Fibroblast of skin of left biceps (primary cell): ENCODE results near the gene DNAH17.

ENCODE experiments used
- DNase-seq, 2 experiments: peaks; one replicate each; pipeline ENCODE4 v3.0.0-alpha.2; 2013; ENCODE audit warnings: low read depth in 2 of 2

Gene DNAH17

GRCh38 chr17:78544881-78545755 is 32.1 kb downstream of the DNAH17 start:
- DNase-seq: no peak

- no peak for DNase-seq
These were observed 35.5 kb downstream of the DNAH17 start for GRCh38 chr17:78541488-78542206.

GRCh38 chr17:78539781-78540180 is 37.4 kb downstream of the DNAH17 start:
- DNase-seq: no peak

GRCh38 chr17:78538033-78538776 is 39.0 kb downstream of the DNAH17 start:
- DNase-seq: no peak

- no peak for DNase-seq
These were observed 39.9 kb downstream of the DNAH17 start for GRCh38 chr17:78537217-78537860.

- DNase-seq: no peak
These were observed 41.7 kb downstream of the DNAH17 start for GRCh38 chr17:78535273-78536197.

- DNase-seq: no peak
These were observed 42.5 kb downstream of the DNAH17 start for GRCh38 chr17:78534492-78535272.

- DNase-seq: peak; percentile 2 to 9
These were observed 44.1 kb downstream of the DNAH17 start for GRCh38 chr17:78532922-78533640.

GRCh38 chr17:78532311-78532710 is 44.9 kb downstream of the DNAH17 start:
- DNase-seq: no peak

- DNase-seq: no peak
These were observed 46.5 kb downstream of the DNAH17 start for GRCh38 chr17:78530675-78531074.

GRCh38 chr17:78529871-78530670 is 47.1 kb downstream of the DNAH17 start:
- DNase-seq: no peak

GRCh38 chr17:78529251-78529650 is 47.9 kb downstream of the DNAH17 start:
- DNase-seq: no peak

GRCh38 chr17:78528541-78528940 is 48.7 kb downstream of the DNAH17 start:
- no peak for DNase-seq

GRCh38 chr17:78527345-78527744 is 49.9 kb downstream of the DNAH17 start:
- DNase-seq: no peak

- no peak for DNase-seq
These were observed 50.8 kb downstream of the DNAH17 start for GRCh38 chr17:78526231-78527025.

GRCh38 chr17:78525511-78526160 is 51.6 kb downstream of the DNAH17 start:
- DNase-seq: no peak
